H1 (cell line): Measurements from ENCODE around the gene LILRB2. TPM values are rescaled to one million over a fixed set of nuclear protein-coding genes. Genes with fewer than 3 reads are reported as not detected.

ENCODE experiments used
- CTCF ChIA-PET: fragments of 300-600 bp; sonication (Branson Sonifier 250); formaldehyde crosslinking; loops from one replicate; lab custom pipeline; 2021; ENCODE audit not compliant: partially characterized antibody; lab: Charles Lee
- POLR2A ChIA-PET: fragments of 300-600 bp; sonication (Branson Sonifier 250); formaldehyde crosslinking; loops from one replicate; lab custom pipeline; 2021; ENCODE audit warnings: inconsistent platforms; ENCODE audit not compliant: partially characterized antibody; lab: Charles Lee
- DNase-seq, 2 experiments: peaks; one replicate each; pipeline versions ENCODE4 v3.0.0 to v3.0.0-alpha.2; 2010 to 2022; ENCODE audit warnings: low spot score in 2 of 2, low read depth in 1 of 2, mixed read lengths in 1 of 2
- FAIRE-seq: peaks from 2 replicates; lab custom pipeline; 2011; peaks lifted over from hg19 to GRCh38; lab: Jason Lieb, UNC
- H2AFZ ChIP-seq: 2 replicates; pipeline ENCODE4 v1.8.1; 2012; ENCODE audit warnings: low read length, inconsistent platforms
- H2AK5ac ChIP-seq: 2 replicates; pipeline ENCODE4 v1.6.1; 2013; ENCODE audit warnings: low read depth, low read length
- H2BK120ac ChIP-seq: replicated peaks from 2 replicates; pipeline ENCODE3; 2013; ENCODE audit warnings: low read depth, low read length, inconsistent platforms
- H2BK12ac ChIP-seq: 2 replicates; pipeline ENCODE4 v1.6.1; 2013; ENCODE audit warnings: low read depth, low read length
- H2BK15ac ChIP-seq: 2 replicates; pipeline ENCODE4 v1.6.1; 2013; ENCODE audit warnings: low read length
- H2BK20ac ChIP-seq: 2 replicates; pipeline ENCODE4 v1.6.1; 2013; ENCODE audit warnings: low read length
- H2BK5ac ChIP-seq: 2 replicates; pipeline ENCODE4 v1.6.1; 2013; ENCODE audit warnings: low read depth, low read length
- H3K14ac ChIP-seq: 2 replicates; pipeline ENCODE4 v1.6.1; 2013; ENCODE audit warnings: inconsistent platforms; ENCODE audit not compliant: insufficient read length
- H3K18ac ChIP-seq: 2 replicates; pipeline ENCODE4 v1.6.1; 2013; ENCODE audit warnings: low read length; ENCODE audit errors: extremely low read depth
- H3K23ac ChIP-seq: 2 replicates; pipeline ENCODE4 v1.6.1; 2013; ENCODE audit warnings: inconsistent platforms; ENCODE audit not compliant: insufficient read length
- H3K23me2 ChIP-seq: 2 replicates; pipeline ENCODE4 v1.6.1; 2013; ENCODE audit warnings: low read depth, low read length
- H3K27ac ChIP-seq: 2 replicates; pipeline ENCODE4 v1.6.1; 2011; ENCODE audit warnings: low read depth, low read length, inconsistent platforms
- H3K27me3 ChIP-seq, 4 experiments: replicated peaks in 1 of 4; 1 replicate in 1 of 4; 2 replicates in 3 of 4; pipeline versions ENCODE4 v1.6.1 to v1.8.1; 2011 to 2013; ENCODE audit warnings: low read length in 3 of 4, mild to moderate bottlenecking in 3 of 4, inconsistent platforms in 2 of 4, mixed read lengths in 2 of 4, moderate library complexity in 1 of 4; ENCODE audit not compliant: control insufficient read depth in 3 of 4, insufficient read depth in 3 of 4; ENCODE audit errors: extremely low read depth in 1 of 4
- H3K36me3 ChIP-seq, 4 experiments: 2 replicates each; pipeline versions ENCODE4 v1.6.1 to v1.8.1; 2011 to 2013; ENCODE audit warnings: mild to moderate bottlenecking in 4 of 4, low read length in 3 of 4, moderate library complexity in 2 of 4, control low read depth in 1 of 4, inconsistent platforms in 1 of 4; ENCODE audit not compliant: insufficient read depth in 4 of 4, control insufficient read depth in 2 of 4
- H3K4ac ChIP-seq: replicated peaks from 2 replicates; pipeline ENCODE3; 2013; ENCODE audit warnings: low read length, low read depth, mixed read lengths, inconsistent platforms; ENCODE audit not compliant: insufficient read length
- H3K4me1 ChIP-seq, 4 experiments: replicated peaks in 1 of 4; 1 replicate in 1 of 4; 2 replicates in 3 of 4; pipeline versions ENCODE4 v1.6.1 to v1.8.1; 2011 to 2013; ENCODE audit warnings: low read length in 3 of 4, inconsistent platforms in 2 of 4, mixed read lengths in 1 of 4; ENCODE audit not compliant: insufficient read depth in 4 of 4, control insufficient read depth in 3 of 4
- H3K4me2 ChIP-seq, 2 experiments: 2 replicates each; pipeline versions ENCODE4 v1.6.1 to v1.8.1; 2011 to 2013; ENCODE audit warnings: low read depth in 2 of 2, low read length in 2 of 2, control low read depth in 1 of 2, inconsistent platforms in 1 of 2, mild to moderate bottlenecking in 1 of 2; ENCODE audit not compliant: insufficient read depth in 1 of 2
- H3K4me3 ChIP-seq, 4 experiments: fragments of 200-600, 300-600 bp in 1 of 4; sonication (generic), shearing (Covaris generic), sonication (Bioruptor Twin) in 1 of 4; 2 replicates each; pipeline versions ENCODE4 v1.5.1 to v1.8.1; 2011 to 2016; ENCODE audit warnings: low read length in 4 of 4, low read depth in 3 of 4, control low read depth in 2 of 4, inconsistent platforms in 2 of 4, mild to moderate bottlenecking in 2 of 4, mixed read lengths in 1 of 4, moderate library complexity in 1 of 4; ENCODE audit not compliant: insufficient read depth in 2 of 4; ENCODE audit errors: extremely low read depth in 1 of 4
- H3K56ac ChIP-seq: replicated peaks from 2 replicates; pipeline ENCODE3; 2013; ENCODE audit warnings: low read depth, mild to moderate bottlenecking, mixed read lengths, low read length, inconsistent platforms; ENCODE audit not compliant: insufficient read length
- H3K79me1 ChIP-seq: 2 replicates; pipeline ENCODE4 v1.6.1; 2013; ENCODE audit warnings: low read depth, low read length, control low read depth
- H3K79me2 ChIP-seq, 2 experiments: 2 replicates each; pipeline versions ENCODE4 v1.6.1 to v1.8.1; 2012 to 2013; ENCODE audit warnings: low read length in 2 of 2, mild to moderate bottlenecking in 2 of 2, inconsistent platforms in 1 of 2; ENCODE audit not compliant: insufficient read depth in 2 of 2, control insufficient read depth in 1 of 2
- H3K9ac ChIP-seq, 4 experiments: replicated peaks in 1 of 4; 1 replicate in 1 of 4; 2 replicates in 3 of 4; pipeline versions ENCODE4 v1.6.1 to v1.8.1; 2011 to 2013; ENCODE audit warnings: low read depth in 3 of 4, low read length in 3 of 4, control low read depth in 2 of 4, mild to moderate bottlenecking in 2 of 4, moderate library complexity in 2 of 4, inconsistent platforms in 1 of 4; ENCODE audit errors: extremely low read depth in 1 of 4
- H3K9me3 ChIP-seq, 2 experiments: 2 replicates each; pipeline versions ENCODE4 v1.6.1 to v1.8.1; 2012 to 2013; ENCODE audit warnings: mild to moderate bottlenecking in 2 of 2, moderate library complexity in 2 of 2, control low read depth in 1 of 2, inconsistent platforms in 1 of 2, low read depth in 1 of 2, low read length in 1 of 2, mixed read lengths in 1 of 2; ENCODE audit not compliant: insufficient read depth in 2 of 2
- H4K20me1 ChIP-seq, 2 experiments: replicated peaks in 1 of 2; 2 replicates each; pipeline versions ENCODE3 to v1.8.1; 2011 to 2013; ENCODE audit warnings: inconsistent platforms in 2 of 2, low read length in 2 of 2, mild to moderate bottlenecking in 1 of 2; ENCODE audit not compliant: insufficient read depth in 2 of 2, control insufficient read depth in 1 of 2
- H4K5ac ChIP-seq: 2 replicates; pipeline ENCODE4 v1.6.1; 2013; ENCODE audit warnings: low read length, low read depth, mixed read lengths, inconsistent platforms; ENCODE audit not compliant: insufficient read length
- H4K8ac ChIP-seq: 2 replicates; pipeline ENCODE4 v1.8.0; 2013; ENCODE audit warnings: mild to moderate bottlenecking, moderate library complexity, low read length, inconsistent platforms; ENCODE audit not compliant: insufficient read depth; ENCODE audit errors: extremely low read depth
- H4K91ac ChIP-seq: replicated peaks from 2 replicates; pipeline ENCODE3; 2013; ENCODE audit warnings: low read length, mixed read lengths, inconsistent platforms; ENCODE audit not compliant: insufficient read length
- CBX8 ChIP-seq: fragments of 300-800, 300-1000 bp; sonication (generic); IDR thresholded peaks from 2 replicates; pipeline ENCODE4 v1.7.1; 2016; ENCODE audit warnings: low read depth, low read length, borderline replicate concordance
- CHD1 ChIP-seq: IDR thresholded peaks from 2 replicates; pipeline ENCODE4 v1.6.1; 2012; ENCODE audit warnings: low read depth, low read length, improper control_type of control experiment
- EZH2 ChIP-seq: fragments of 200-600 bp; sonication (generic); IDR thresholded peaks from 2 replicates; pipeline ENCODE4 v1.7.1; 2012; ENCODE audit warnings: low read depth, mild to moderate bottlenecking, moderate library complexity, low read length, inconsistent platforms; ENCODE audit not compliant: severe bottlenecking
- HDAC2 ChIP-seq, 2 experiments: fragments of 300-600 bp in 1 of 2; sonication (generic) in 1 of 2; IDR thresholded peaks; 2 replicates each; pipeline ENCODE4 v1.6.1; 2011 to 2012; ENCODE audit warnings: low read depth in 2 of 2, low read length in 2 of 2, mild to moderate bottlenecking in 2 of 2, moderate library complexity in 2 of 2, borderline replicate concordance in 1 of 2, inconsistent platforms in 1 of 2
- POU5F1 ChIP-seq: IDR thresholded peaks from 2 replicates; pipeline ENCODE4 v1.6.1; 2011; ENCODE audit warnings: low read depth, mild to moderate bottlenecking, low read length, moderate library complexity
- SP1 ChIP-seq: IDR thresholded peaks from 2 replicates; pipeline ENCODE4 v1.6.1; 2011; ENCODE audit warnings: low read depth, low read length
- TAF7 ChIP-seq: optimal IDR thresholded peaks from 2 replicates; pipeline ENCODE3; 2011; ENCODE audit warnings: low read depth, mild to moderate bottlenecking, inconsistent platforms, low read length, moderate library complexity, borderline replicate concordance
- YY1 ChIP-seq: IDR thresholded peaks from 2 replicates; pipeline ENCODE4 v1.6.1; 2011; ENCODE audit warnings: low read depth, mild to moderate bottlenecking, low read length
- WGBS, 2 experiments: shearing (Covaris generic) in 1 of 2; methylation state at CpG; one replicate each; pipeline versions ENCODE4 v1.1.6 to v1.1.7; 2013 to 2015; ENCODE audit warnings: low lambda C conversion rate in 2 of 2, mixed read lengths in 2 of 2, inconsistent platforms in 1 of 2, low coverage in 1 of 2, missing lambda C conversion rate in 1 of 2; ENCODE audit not compliant: insufficient replicate concordance in 2 of 2, insufficient coverage in 1 of 2, insufficient read length in 1 of 2; ENCODE audit errors: extremely low coverage in 1 of 2, missing lambda C conversion rate in 1 of 2; 5-methylcytosine and 5-hydroxymethylcytosine counted together
- polyA plus RNA-seq, 7 experiments: library from polyadenylated mRNA; depleted of rRNA in 3 of 7; stranded (reverse) in 5 of 7; unstranded in 2 of 7; fragments of >200 nt in 5 of 7; fragments of 200-250 nt in 2 of 7; gene quantifications; 1 replicate in 5 of 7; 2 replicates in 1 of 7; 4 replicates in 1 of 7; pipeline versions ENCODE4 v1.2.1 to v1.2.3, GENCODE V29; 2011 to 2013; ENCODE audit warnings: missing spikeins in 2 of 7, mixed read lengths in 2 of 7
- total RNA-seq: library from RNA; stranded (reverse); fragmentation: NEBNext Ultra II Directional; extraction: Animal tissue kit (Norgen Biotek cat#: 25700); gene quantifications from 2 replicates; pipeline ENCODE4 v1.2.1, GENCODE V29; 2021

The LILRB2 gene
- total and polyA plus RNA-seq, 2 of the 8 experiments (the other 6 are each of a cell fraction or from before 2014, with no cell fraction given), result not detected

- no peak overlapping the region for H2AK5ac ChIP-seq
- H3K4me3 ChIP-seq, result peak overlapping the region in 1 of 4 experiments; percentile 33; a peak in 2 of 8 replicates
- no peak overlapping the region for H3K9ac ChIP-seq
- peaks cover 7 to 15% of the 10 kb centered on the region in 2 experiments; a peak in 2 of 4 replicates for H3K9me3 ChIP-seq
- POLR2A ChIA-PET, result interaction anchor here (1.1 to 1.2 kb wide), 2 partner anchors 96 to 119 kb away, joined by 3 read pairs; no protein-coding TSS in a partner anchor
- 4% methylated on average over 3 of the region's 3 CpGs; no CpG with 5 or more reads in 1 of the 2 experiments for WGBS, 2 experiments
- H3K79me1 ChIP-seq, result no peaks in the 10 kb centered on the region
- H4K20me1 ChIP-seq, result no peaks in the 10 kb centered on the region
- peak overlapping the region; percentile 67 for H3K4ac ChIP-seq
- DNase-seq (no peak), FAIRE-seq (no peak)
- TF ChIP-seq SP1 (no peak; the same call in 1 of the 2 replicates), HDAC2 (IDR thresholded peaks at IDR 0.05; ENCODE audit: borderline replicate concordance in 1 of 2, low read depth in 2 of 2, low read length in 2 of 2) (no peak), TAF7 (no peak), CBX8 (no peak), POU5F1 (peak; percentile 78), EZH2 (no peak), CHD1 (no peak), YY1 (peak; percentile 13; the same call in 1 of the 2 replicates)
- H2BK5ac ChIP-seq, result peak overlapping the region; percentile 41; the same call in 1 of the 2 replicates
- no peak overlapping the region for H4K5ac ChIP-seq
- peaks cover 2% of the 10 kb centered on the region for H3K23me2 ChIP-seq
- H4K8ac ChIP-seq, result no peak overlapping the region
- peak overlapping the region; percentile 55 to 80 for H3K4me2 ChIP-seq
- no peak overlapping the region for H2AFZ ChIP-seq
- H3K18ac ChIP-seq, result peak overlapping the region; percentile 48; the same call in 1 of the 2 replicates
- no peak overlapping the region for H3K14ac ChIP-seq
- H3K4me1 ChIP-seq, result peaks cover 0 to 7% (median 5%) of the 10 kb centered on the region in 4 experiments; a peak in 6 of 7 replicates
- H3K27me3 ChIP-seq, result no peaks in the 10 kb centered on the region
- no peak overlapping the region for H3K23ac ChIP-seq
- H3K27ac ChIP-seq, result no peak overlapping the region
- H2BK12ac ChIP-seq, result peak overlapping the region; percentile 92; the same call in 1 of the 2 replicates
- peak overlapping the region; percentile 95; the same call in 1 of the 2 replicates for H2BK20ac ChIP-seq
- H4K91ac ChIP-seq, result no peak overlapping the region
- H3K36me3 ChIP-seq, result no peaks in the 10 kb centered on the region
- no peak overlapping the region for H3K56ac ChIP-seq
- CTCF ChIA-PET, result interaction anchor here (0.7 to 5.3 kb wide), 18 partner anchors 8 to 158 kb away, joined by 3 to 56 read pairs (median 5); no protein-coding TSS in a partner anchor
- no peaks in the 10 kb centered on the region for H3K79me2 ChIP-seq
- peak overlapping the region; percentile 64 for H2BK120ac ChIP-seq
- H2BK15ac ChIP-seq, result peak overlapping the region; percentile 81; the same call in 1 of the 2 replicates
Measured at GRCh38 chr19:54324071-54324470, 43.2 kb upstream of the LILRB2 start.
